BE2C (cell line): ENCODE measurements around the gene SLC43A2.

Source experiments
- DNase-seq: peaks from one replicate; pipeline ENCODE4 v3.0.0-alpha.2; 2020
- H3K27me3 ChIP-seq: fragments of 250-450 bp; sonication (Bioruptor Pico); 2 replicates; pipeline ENCODE4 v1.5.1; 2020; ENCODE audit warnings: mild to moderate bottlenecking
- H3K36me3 ChIP-seq: fragments of 250-450 bp; sonication (Bioruptor Pico); 2 replicates; pipeline ENCODE4 v1.5.1; 2020; ENCODE audit warnings: mild to moderate bottlenecking
- H3K4me1 ChIP-seq: fragments of 250-450 bp; sonication (Bioruptor Pico); 2 replicates; pipeline ENCODE4 v1.5.1; 2020
- H3K4me3 ChIP-seq: 2 replicates; pipeline ENCODE4 v1.5.1; 2011; ENCODE audit warnings: low read depth, low read length
- H3K9me3 ChIP-seq: fragments of 250-450 bp; sonication (Bioruptor Pico); 2 replicates; pipeline ENCODE4 v1.5.1; 2020
- CTCF ChIP-seq: IDR thresholded peaks from 2 replicates; pipeline ENCODE4 v1.5.1; 2012; ENCODE audit warnings: mild to moderate bottlenecking, low read depth, low read length

SLC43A2 gene

GRCh38 chr17:1648173-1648962 is 19.7 kb upstream of the SLC43A2 start:
- DNase-seq, result peak; percentile 26
- Histone ChIP-seq H3K4me3 (peak overlapping the region; percentile 34), H3K9me3 (no peaks in the 10 kb centered on the region), H3K27me3 (no peaks in the 10 kb centered on the region), H3K4me1 (no peaks in the 10 kb centered on the region), H3K36me3 (peaks cover 27% of the 10 kb centered on the region)
- no peak for TF ChIP-seq CTCF

GRCh38 chr17:1647802-1648171 is 19.2 kb upstream of the SLC43A2 start:
- no peak overlapping the region for H3K4me3 ChIP-seq
- H3K27me3 ChIP-seq, result no peaks in the 10 kb centered on the region
- TF ChIP-seq CTCF, result no peak
- peaks cover 21% of the 10 kb centered on the region for H3K36me3 ChIP-seq
- H3K9me3 ChIP-seq, result no peaks in the 10 kb centered on the region
- no peaks in the 10 kb centered on the region for H3K4me1 ChIP-seq
- DNase-seq, result no peak

GRCh38 chr17:1646199-1646875 is 17.7 kb upstream of the SLC43A2 start:
- Histone ChIP-seq H3K4me1 (no peaks in the 10 kb centered on the region), H3K27me3 (no peaks in the 10 kb centered on the region), H3K36me3 (peaks cover 10% of the 10 kb centered on the region), H3K9me3 (no peaks in the 10 kb centered on the region), H3K4me3 (no peak overlapping the region)
- no peak for TF ChIP-seq CTCF
- no peak for DNase-seq

GRCh38 chr17:1645207-1646171 is 16.9 kb upstream of the SLC43A2 start, which contains the start of gene SCARF1:
SCARF1 (minus strand) TSS chr17:1645732; CDS start chr17:1645697, 35 bp downstream.
- no peak for DNase-seq
- Histone ChIP-seq H3K4me1 (no peaks in the 10 kb centered on the region), H3K36me3 (0 out of 2 replicates have a peak, but pooled peaks cover 3% of the 10 kb centered on the region), H3K4me3 (no peak within 1 kb of the TSS), H3K27me3 (no peaks in the 10 kb centered on the region), H3K9me3 (no peaks in the 10 kb centered on the region)
- no peak for TF ChIP-seq CTCF

GRCh38 chr17:1644493-1645206 is 16.0 kb upstream of the SLC43A2 start:
- no peaks in the 10 kb centered on the region for H3K4me1 ChIP-seq
- no peak for DNase-seq
- no peaks in the 10 kb centered on the region for H3K36me3 ChIP-seq
- H3K4me3 ChIP-seq, result no peak overlapping the region
- no peak for TF ChIP-seq CTCF
- H3K9me3 ChIP-seq, result no peaks in the 10 kb centered on the region
- H3K27me3 ChIP-seq, result no peaks in the 10 kb centered on the region
